PC-3 (cell line): ENCODE results near the gene DOCK4.

Experiments used
- EZH2 ChIP-seq: fragments of 300-600 bp; sonication (generic); IDR thresholded peaks from one replicate; pipeline ENCODE4 v1.6.1; 2017; ENCODE audit warnings: antibody characterized with exemption, mild to moderate bottlenecking, low read length; ENCODE audit not compliant: unreplicated experiment
- EZH2phosphoT487 ChIP-seq: fragments of 300-600 bp; sonication (generic); IDR thresholded peaks from 2 replicates; pipeline ENCODE4 v1.6.1; 2018; ENCODE audit warnings: mild to moderate bottlenecking, antibody characterized with exemption, low read length, borderline replicate concordance

GRCh38 chr7:111771638-111772037 is 434.6 kb downstream of the DOCK4 start:
- TF ChIP-seq EZH2 (no peak), EZH2phosphoT487 (no peak)
